NCI-H345 treated with DMSO at 0.1 percent for 48 hours (cell line): ENCODE data around the gene ANKRD55.
"Not testable (repeated sequence)": the region's sequence is repeated elsewhere in the genome, so short reads cannot be mapped to it uniquely, and the experiment has no call there.

ENCODE experiments used
- DNase-seq: peaks from one replicate; lab custom pipeline; 2025; ENCODE audit not compliant: unreplicated experiment; lab: John Stamatoyannopoulos, UW

Gene ANKRD55

GRCh38 chr5:56147106-56147505 lies 86.0 kb downstream of the ANKRD55 start:
- no peak for DNase-seq

- no peak for DNase-seq
Measured at GRCh38 chr5:56146674-56147073, 86.5 kb downstream of the ANKRD55 start.

GRCh38 chr5:56145511-56145910 lies 87.6 kb downstream of the ANKRD55 start:
- DNase-seq = no peak

- no peak for DNase-seq
Measured at GRCh38 chr5:56145106-56145505, 88.0 kb downstream of the ANKRD55 start.

- DNase-seq = no peak
Measured at GRCh38 chr5:56144211-56144610, 88.9 kb downstream of the ANKRD55 start.

GRCh38 chr5:56143373-56143714 lies 89.8 kb downstream of the ANKRD55 start:
- no peak for DNase-seq

GRCh38 chr5:56142614-56143372 lies 90.3 kb downstream of the ANKRD55 start:
- DNase-seq = no peak

GRCh38 chr5:56142233-56142613 lies 90.9 kb downstream of the ANKRD55 start:
- no peak for DNase-seq

GRCh38 chr5:56140073-56140472 lies 93.1 kb downstream of the ANKRD55 start:
- no peak for DNase-seq

- DNase-seq = no peak
Measured at GRCh38 chr5:56130664-56131063, 102.5 kb downstream of the ANKRD55 start.

GRCh38 chr5:56129288-56129687 lies 103.8 kb downstream of the ANKRD55 start:
- no peak for DNase-seq

GRCh38 chr5:56128113-56128512 lies 105.0 kb downstream of the ANKRD55 start:
- DNase-seq = no peak

GRCh38 chr5:56126487-56127179 lies 106.5 kb downstream of the ANKRD55 start:
- no peak for DNase-seq

- DNase-seq = no peak
Measured at GRCh38 chr5:56123531-56124243, 109.4 kb downstream of the ANKRD55 start.

- DNase-seq = not testable (repeated sequence)
Measured at GRCh38 chr5:56122360-56122985, 110.7 kb downstream of the ANKRD55 start.

- DNase-seq = no peak
Measured at GRCh38 chr5:56119050-56119449, 114.1 kb downstream of the ANKRD55 start.

- no peak for DNase-seq
Measured at GRCh38 chr5:56116599-56117141, 116.5 kb downstream of the ANKRD55 start.

GRCh38 chr5:56115589-56115988 lies 117.5 kb downstream of the ANKRD55 start:
- DNase-seq = no peak

- DNase-seq = no peak
Measured at GRCh38 chr5:56112526-56113121, 120.5 kb downstream of the ANKRD55 start.

- DNase-seq = no peak
Measured at GRCh38 chr5:56111404-56111781, 121.7 kb downstream of the ANKRD55 start.
